Loucy (cell line): ENCODE measurements around the gene NEU4.

Experiments used
- EZH2phosphoT487 ChIP-seq: fragments of 200-600 bp; IDR thresholded peaks from 2 replicates; pipeline ENCODE4 v1.6.1; 2018; ENCODE audit warnings: antibody characterized with exemption, mild to moderate bottlenecking, moderate library complexity, borderline replicate concordance
- TF ChIP-seq, protein P1 (sequence below): fragments of 200-600 bp; sonication (generic); conservative IDR thresholded peaks from 2 replicates; pipeline ENCODE4 v1.5.1; 2014; ENCODE audit warnings: mild to moderate bottlenecking, antibody characterized with exemption, low read length

DNA sequence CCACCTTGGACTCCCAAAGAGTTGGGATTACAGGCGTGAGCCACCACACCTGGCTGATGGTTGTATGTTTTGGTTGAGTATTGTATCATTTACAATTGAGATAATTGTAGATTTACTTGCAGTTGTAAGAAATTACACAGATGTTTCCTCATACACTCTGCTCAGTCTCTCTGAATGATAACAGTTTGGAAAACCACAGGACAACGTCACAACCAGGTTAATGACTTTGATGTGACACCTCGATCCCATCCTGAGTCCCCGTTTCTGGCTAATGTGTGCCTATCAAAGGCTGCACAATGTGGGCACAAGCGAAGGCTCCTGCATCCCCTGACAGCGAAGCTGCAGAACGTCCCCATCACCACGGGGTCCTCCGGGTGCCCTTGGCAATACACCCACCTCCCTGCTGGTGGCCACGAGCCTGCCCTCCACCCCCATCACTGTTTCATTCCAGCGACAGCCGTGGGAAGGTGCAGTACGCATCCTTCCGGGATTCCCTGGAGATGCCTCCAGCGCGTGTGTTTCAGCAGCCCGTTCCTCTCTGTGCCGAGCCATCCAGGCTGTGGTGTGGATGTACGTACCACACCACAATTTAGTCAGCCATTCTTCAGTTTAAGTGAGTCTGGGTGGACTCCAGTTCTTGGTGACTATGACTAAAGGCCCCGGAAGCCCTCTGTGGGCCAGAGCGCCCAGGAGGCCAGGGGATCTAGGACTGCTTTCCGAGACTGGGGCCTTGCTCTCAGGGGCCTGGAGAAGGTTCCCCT lies 54.0 kb downstream of the NEU4 start:
- TF ChIP-seq, protein P1, sequence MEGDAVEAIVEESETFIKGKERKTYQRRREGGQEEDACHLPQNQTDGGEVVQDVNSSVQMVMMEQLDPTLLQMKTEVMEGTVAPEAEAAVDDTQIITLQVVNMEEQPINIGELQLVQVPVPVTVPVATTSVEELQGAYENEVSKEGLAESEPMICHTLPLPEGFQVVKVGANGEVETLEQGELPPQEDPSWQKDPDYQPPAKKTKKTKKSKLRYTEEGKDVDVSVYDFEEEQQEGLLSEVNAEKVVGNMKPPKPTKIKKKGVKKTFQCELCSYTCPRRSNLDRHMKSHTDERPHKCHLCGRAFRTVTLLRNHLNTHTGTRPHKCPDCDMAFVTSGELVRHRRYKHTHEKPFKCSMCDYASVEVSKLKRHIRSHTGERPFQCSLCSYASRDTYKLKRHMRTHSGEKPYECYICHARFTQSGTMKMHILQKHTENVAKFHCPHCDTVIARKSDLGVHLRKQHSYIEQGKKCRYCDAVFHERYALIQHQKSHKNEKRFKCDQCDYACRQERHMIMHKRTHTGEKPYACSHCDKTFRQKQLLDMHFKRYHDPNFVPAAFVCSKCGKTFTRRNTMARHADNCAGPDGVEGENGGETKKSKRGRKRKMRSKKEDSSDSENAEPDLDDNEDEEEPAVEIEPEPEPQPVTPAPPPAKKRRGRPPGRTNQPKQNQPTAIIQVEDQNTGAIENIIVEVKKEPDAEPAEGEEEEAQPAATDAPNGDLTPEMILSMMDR: no peak
- no peak for TF ChIP-seq EZH2phosphoT487
